ENCODE measurements around the gene MPHOSPH9.

MPHOSPH9 gene

GRCh38 chr12:123278101-123278627, 45.2 kb upstream of the MPHOSPH9 start:
- Histone ChIP-seq H3K4me2 (ENCODE audit: insufficient read depth, low read length) (no peak overlapping the region), H4K20me1 (ENCODE audit: insufficient read depth, low read length) (no peaks in the 10 kb centered on the region), H3K27me3 (ENCODE audit: insufficient read depth, low read length, poor library complexity) (no peaks in the 10 kb centered on the region), H3K9me3 (ENCODE audit: insufficient read depth, low read length, severe bottlenecking) (no peaks in the 10 kb centered on the region), H2AFZ (ENCODE audit: low read depth, low read length) (peak overlapping the region; percentile 53; the same call in 1 of the 2 replicates), H3K9ac (ENCODE audit: low read depth, low read length) (no peak overlapping the region), H3K4me1 (ENCODE audit: insufficient read depth, low read length) (no peaks in the 10 kb centered on the region), H3K27ac (ENCODE audit: low read length) (no peak overlapping the region), H3K36me3 (ENCODE audit: insufficient read depth, low read length) (no peaks in the 10 kb centered on the region), H3K4me3 (ENCODE audit: low read depth in 1 of 2, low read length in 2 of 2) (no peak overlapping the region), H3K79me2 (ENCODE audit: insufficient read depth, low read length) (no peaks in the 10 kb centered on the region)
- no peak for TF ChIP-seq CTCF (IDR thresholded peaks at IDR 0.05; ENCODE audit: borderline replicate concordance, extremely low read depth, low read length, poor library complexity, severe bottlenecking)
- no peak for TF ChIP-seq EZH2 (IDR thresholded peaks at IDR 0.05; ENCODE audit: borderline replicate concordance, low read depth, low read length, severe bottlenecking)
- DNase-seq (no peak), ATAC-seq (ENCODE audit: insufficient read depth, low read depth) (no peak)

- Histone ChIP-seq H3K4me1 (ENCODE audit: insufficient read depth, low read length) (peaks cover 29% of the 10 kb centered on the region), H2AFZ (ENCODE audit: low read depth, low read length) (no peak overlapping the region), H3K27ac (ENCODE audit: low read length) (no peak overlapping the region), H3K79me2 (ENCODE audit: insufficient read depth, low read length) (peaks cover 31% of the 10 kb centered on the region), H4K20me1 (ENCODE audit: insufficient read depth, low read length) (peaks cover 8% of the 10 kb centered on the region; the same call in 1 of the 2 replicates), H3K27me3 (ENCODE audit: insufficient read depth, low read length, poor library complexity) (no peaks in the 10 kb centered on the region), H3K36me3 (ENCODE audit: insufficient read depth, low read length) (0 out of 2 replicates have a peak, but pooled peaks cover 5% of the 10 kb centered on the region), H3K9me3 (ENCODE audit: insufficient read depth, low read length, severe bottlenecking) (no peaks in the 10 kb centered on the region), H3K9ac (ENCODE audit: low read depth, low read length) (no peak overlapping the region), H3K4me2 (ENCODE audit: insufficient read depth, low read length) (no peak overlapping the region), H3K4me3 (ENCODE audit: low read depth in 1 of 2, low read length in 2 of 2) (no peak overlapping the region)
- TF ChIP-seq CTCF (IDR thresholded peaks at IDR 0.05; ENCODE audit: borderline replicate concordance, extremely low read depth, low read length, poor library complexity, severe bottlenecking): no peak
- no peak for TF ChIP-seq EZH2 (IDR thresholded peaks at IDR 0.05; ENCODE audit: borderline replicate concordance, low read depth, low read length, severe bottlenecking)
- DNase-seq: no peak
- ATAC-seq (ENCODE audit: insufficient read depth, low read depth): no peak
These were observed 40.2 kb upstream of the MPHOSPH9 start for GRCh38 chr12:123273166-123273565.

GRCh38 chr12:123271001-123271668, 38.2 kb upstream of the MPHOSPH9 start:
- H3K27ac ChIP-seq (ENCODE audit: low read length): peak overlapping the region; percentile 38
- peaks cover 30% of the 10 kb centered on the region for H3K4me1 ChIP-seq (ENCODE audit: insufficient read depth, low read length)
- peaks cover 20% of the 10 kb centered on the region for H3K36me3 ChIP-seq (ENCODE audit: insufficient read depth, low read length)
- TF ChIP-seq EZH2 (IDR thresholded peaks at IDR 0.05; ENCODE audit: borderline replicate concordance, low read depth, low read length, severe bottlenecking): no peak
- peak; percentile 72 for TF ChIP-seq CTCF (IDR thresholded peaks at IDR 0.05; ENCODE audit: borderline replicate concordance, extremely low read depth, low read length, poor library complexity, severe bottlenecking)
- DNase-seq (peak; percentile 78), ATAC-seq (ENCODE audit: insufficient read depth, low read depth) (peak; percentile 81)
- peak overlapping the region; percentile 80 for H3K4me2 ChIP-seq (ENCODE audit: insufficient read depth, low read length)
- peaks cover 47% of the 10 kb centered on the region for H3K79me2 ChIP-seq (ENCODE audit: insufficient read depth, low read length)
- H4K20me1 ChIP-seq (ENCODE audit: insufficient read depth, low read length): peaks cover 14% of the 10 kb centered on the region; the same call in 1 of the 2 replicates
- H3K4me3 ChIP-seq (ENCODE audit: low read depth in 1 of 2, low read length in 2 of 2): peak overlapping the region; percentile 36 to 63; a peak in 3 of 4 replicates
- H3K9me3 ChIP-seq (ENCODE audit: insufficient read depth, low read length, severe bottlenecking): no peaks in the 10 kb centered on the region
- peak overlapping the region; percentile 82 for H2AFZ ChIP-seq (ENCODE audit: low read depth, low read length)
- H3K9ac ChIP-seq (ENCODE audit: low read depth, low read length): peak overlapping the region; percentile 82
- no peaks in the 10 kb centered on the region for H3K27me3 ChIP-seq (ENCODE audit: insufficient read depth, low read length, poor library complexity)

Data from DND-41 (cell line).